22Rv1 (cell line): ENCODE measurements around the gene IFT88.

Experiments
- CTCF ChIP-seq: fragments of 450-650 bp; IDR thresholded peaks from 2 replicates; pipeline ENCODE4 v1.5.1; 2017; ENCODE audit warnings: mild to moderate bottlenecking
- ZFX ChIP-seq: fragments of 450-650 bp; IDR thresholded peaks from 2 replicates; pipeline ENCODE4 v1.6.1; 2017; ENCODE audit warnings: antibody characterized with exemption, borderline replicate concordance

DNA sequence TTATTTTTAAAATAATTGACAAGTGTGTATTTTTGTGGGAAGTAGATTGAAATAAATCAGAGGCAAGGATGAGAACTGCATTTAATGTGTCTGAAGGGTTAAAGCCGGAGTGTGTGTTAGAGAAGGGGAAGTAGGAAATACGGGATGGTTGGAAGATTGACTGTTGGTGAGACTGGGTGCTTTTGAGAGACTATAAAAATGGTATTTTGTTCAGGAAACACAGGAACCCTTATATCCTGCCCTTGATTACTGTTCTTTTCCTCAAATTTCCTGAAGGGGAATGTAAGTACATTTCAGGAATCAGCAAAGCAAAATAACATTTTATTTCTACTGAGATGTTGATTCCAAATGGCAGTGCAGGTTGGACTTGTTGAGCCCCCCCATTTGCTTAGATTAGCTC, 15.1 kb downstream of the IFT88 start:
- no peak for TF ChIP-seq CTCF
- no peak for TF ChIP-seq ZFX
